COR-L47 (cell line): ENCODE results near the gene PPP2R1B.

Source experiments
- DNase-seq: peaks from one replicate; lab custom pipeline; 2025; lab: John Stamatoyannopoulos, UW

PPP2R1B gene

GRCh38 chr11:111693224-111693937 lies 72.8 kb downstream of the PPP2R1B start:
- no peak for DNase-seq

- DNase-seq: no peak
Observed at GRCh38 chr11:111691741-111692140, 74.4 kb downstream of the PPP2R1B start.

- no peak for DNase-seq
Observed at GRCh38 chr11:111691176-111691575, 75.0 kb downstream of the PPP2R1B start.

GRCh38 chr11:111688013-111688412 lies 78.2 kb downstream of the PPP2R1B start:
- DNase-seq: no peak

- no peak for DNase-seq
Observed at GRCh38 chr11:111684251-111684650, 81.9 kb downstream of the PPP2R1B start.

- DNase-seq: no peak
Observed at GRCh38 chr11:111683806-111684205, 82.4 kb downstream of the PPP2R1B start.

- DNase-seq: no peak
Observed at GRCh38 chr11:111680486-111681175, 85.6 kb downstream of the PPP2R1B start.
